ENCODE measurements around the gene TRPT1. TPM values are rescaled to one million over a fixed set of nuclear protein-coding genes. Genes with fewer than 3 reads are reported as not detected.

Gene TRPT1
- total and polyA plus RNA-seq, 9 of the 15 experiments (the other 6 are each of a cell fraction or from before 2014, with no cell fraction given): 4.6 to 41.7 (median 23.1) TPM

DNA sequence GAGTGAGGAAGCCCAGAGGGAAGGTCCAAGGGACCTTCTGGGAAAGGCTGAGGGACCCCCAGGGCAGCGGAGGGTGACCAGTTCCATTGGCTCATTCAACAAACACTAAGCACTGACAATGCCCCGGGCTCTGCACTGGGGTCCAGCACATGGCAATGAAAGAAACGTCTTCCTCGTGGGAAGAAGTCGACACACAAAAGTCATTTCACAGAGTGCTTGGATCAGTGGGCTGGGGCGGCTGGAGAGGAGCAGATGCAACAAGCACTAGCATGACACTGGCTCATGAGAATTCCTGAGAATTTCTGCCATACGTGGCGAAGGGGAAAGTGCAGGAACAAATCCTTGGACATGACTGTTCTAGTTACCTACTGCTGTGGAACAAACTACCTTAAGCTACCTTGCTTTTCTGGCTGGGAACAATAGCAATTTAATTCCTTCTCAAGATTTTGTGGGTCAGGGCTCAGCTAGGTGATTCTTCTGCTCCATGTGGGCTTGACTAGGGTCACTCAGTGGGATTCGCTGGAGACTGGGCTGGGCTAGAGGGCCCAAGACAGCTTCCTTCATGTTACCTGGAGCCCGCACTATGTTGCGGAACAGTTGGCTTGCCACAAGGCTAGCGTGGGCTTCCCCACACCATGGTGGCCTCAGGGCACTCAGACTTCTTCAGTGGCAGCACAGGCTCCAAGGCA is 46.9 kb downstream of the TRPT1 start:
- Histone ChIP-seq H2AFZ (ENCODE audit: low read depth, low read length) (no peak overlapping the region), H3K9me3 (replicated peaks; ENCODE audit: control insufficient read depth, insufficient read depth, low read depth, low read length) (no peaks in the 10 kb centered on the region), H3K36me3 (ENCODE audit: control insufficient read depth, insufficient read depth, low read length) (peaks cover 4% of the 10 kb centered on the region; the same call in 1 of the 3 replicates), H3K79me2 (ENCODE audit: control insufficient read depth, insufficient read depth, low read length) (peaks cover 19% of the 10 kb centered on the region), H3K4me3 (no peak overlapping the region), H3K9me1 (ENCODE audit: control insufficient read depth, insufficient read depth, low read length) (no peaks in the 10 kb centered on the region), H3K27ac (ENCODE audit: extremely low read depth, low read depth, low read length) (no peak overlapping the region), H3K9ac (ENCODE audit: insufficient read depth in 1 of 2, low read depth in 2 of 2, low read length in 2 of 2) (no peak overlapping the region; a peak in 1 of 4 replicates), H3K4me1 (replicated peaks in 1 of 2; ENCODE audit: control insufficient read depth in 2 of 2, insufficient read depth in 2 of 2, low read length in 2 of 2) (peaks cover 24 to 31% of the 10 kb centered on the region in 2 experiments), H4K20me1 (replicated peaks; ENCODE audit: control insufficient read depth, insufficient read depth, low read length) (no peaks in the 10 kb centered on the region), H3K4me2 (ENCODE audit: insufficient read depth, low read length) (no peak overlapping the region), H3K27me3 (ENCODE audit: control insufficient read depth in 2 of 2, insufficient read depth in 2 of 2, low read length in 2 of 2) (no peaks in the 10 kb centered on the region)
- no peak for ATAC-seq
- no peak for FAIRE-seq
- in situ Hi-C loops (cut with MboI): no loop called here
- ChIA-PET CTCF (ENCODE audit: low intra/inter-chr PET ratio) (no interaction called here), POLR2A (no interaction called here)
- intact Hi-C loops (cut with micrococcal nuclease): no loop called here
- TF ChIP-seq ZFP1 (CRISPR knock-in tag; IDR thresholded peaks at IDR 0.05) (no peak), U2AF2 (optimal IDR thresholded peaks at IDR 0.05; ENCODE audit: low read depth, low read length) (no peak), NFE2 (IDR thresholded peaks at IDR 0.05; ENCODE audit: low read depth) (no peak), FOXM1 (IDR thresholded peaks at IDR 0.05; ENCODE audit: low read depth) (no peak), FOXM1 (CRISPR knock-in tag; IDR thresholded peaks at IDR 0.05; ENCODE audit: low read depth) (no peak), PTBP1 (IDR thresholded peaks at IDR 0.05; ENCODE audit: low read depth, low read length) (no peak), ILF3 (IDR thresholded peaks at IDR 0.05; ENCODE audit: borderline replicate concordance) (no peak), HSF4 (CRISPR knock-in tag; IDR thresholded peaks at IDR 0.05; ENCODE audit: borderline replicate concordance) (no peak), YBX1 (IDR thresholded peaks at IDR 0.05) (no peak), BRD4 (IDR thresholded peaks at IDR 0.05) (no peak), SMARCA4 (IDR thresholded peaks at IDR 0.05) (no peak), ZNF431 (CRISPR knock-in tag; IDR thresholded peaks at IDR 0.05) (no peak)
- TF ChIP-seq, protein P1, sequence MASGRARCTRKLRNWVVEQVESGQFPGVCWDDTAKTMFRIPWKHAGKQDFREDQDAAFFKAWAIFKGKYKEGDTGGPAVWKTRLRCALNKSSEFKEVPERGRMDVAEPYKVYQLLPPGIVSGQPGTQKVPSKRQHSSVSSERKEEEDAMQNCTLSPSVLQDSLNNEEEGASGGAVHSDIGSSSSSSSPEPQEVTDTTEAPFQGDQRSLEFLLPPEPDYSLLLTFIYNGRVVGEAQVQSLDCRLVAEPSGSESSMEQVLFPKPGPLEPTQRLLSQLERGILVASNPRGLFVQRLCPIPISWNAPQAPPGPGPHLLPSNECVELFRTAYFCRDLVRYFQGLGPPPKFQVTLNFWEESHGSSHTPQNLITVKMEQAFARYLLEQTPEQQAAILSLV (tag; IDR thresholded peaks at IDR 0.05): no peak
- TF ChIP-seq, protein P2, sequence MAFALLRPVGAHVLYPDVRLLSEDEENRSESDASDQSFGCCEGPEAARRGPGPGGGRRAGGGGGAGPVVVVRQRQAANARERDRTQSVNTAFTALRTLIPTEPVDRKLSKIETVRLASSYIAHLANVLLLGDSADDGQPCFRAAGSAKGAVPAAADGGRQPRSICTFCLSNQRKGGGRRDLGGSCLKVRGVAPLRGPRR (CRISPR knock-in tag; IDR thresholded peaks at IDR 0.05): no peak
- TF ChIP-seq, protein P3, sequence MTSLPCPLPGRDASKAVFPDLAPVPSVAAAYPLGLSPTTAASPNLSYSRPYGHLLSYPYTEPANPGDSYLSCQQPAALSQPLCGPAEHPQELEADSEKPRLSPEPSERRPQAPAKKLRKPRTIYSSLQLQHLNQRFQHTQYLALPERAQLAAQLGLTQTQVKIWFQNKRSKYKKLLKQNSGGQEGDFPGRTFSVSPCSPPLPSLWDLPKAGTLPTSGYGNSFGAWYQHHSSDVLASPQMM (CRISPR knock-in tag; IDR thresholded peaks at IDR 0.05): no peak
- WGBS (ENCODE audit: insufficient coverage, low coverage, missing lambda C conversion rate): 70% methylated on average over 12 of the region's 12 CpGs
- DNase-seq (ENCODE audit: extremely low read depth in 1 of 4, low spot score in 3 of 4): no peak
- no TSS peak for BruUV-seq (replicated peaks)
